A549 (cell line): ENCODE measurements around the gene MYO18B. TPM values are rescaled to one million over a fixed set of nuclear protein-coding genes. Genes with fewer than 3 reads are reported as not detected.

Experiments used
- ATAC-seq, 2 experiments: fragments of 200-7000 bp in 1 of 2; fragments of >200 bp in 1 of 2; cut with Nextera tagmentation in 1 of 2; cut with Tn5 transposase in 1 of 2; 3 replicates each; pipeline versions ENCODE4 v1.8.0 to v1.9.1; 2018 to 2020; ENCODE audit warnings: mild to moderate bottlenecking in 1 of 2, moderate library complexity in 1 of 2
- CTCF ChIA-PET: fragments of 300-600 bp; sonication (Branson Sonifier 250); formaldehyde crosslinking; extraction: SDS; loops from one replicate; lab custom pipeline; 2021; ENCODE audit warnings: antibody characterized with exemption, inconsistent platforms; lab: Yijun Ruan, JAX
- POLR2A ChIA-PET: fragments of 350-600 bp; formaldehyde crosslinking; extraction: SDS; loops from one replicate; lab custom pipeline; 2021; ENCODE audit warnings: antibody characterized with exemption, inconsistent platforms; lab: Yijun Ruan, JAX
- DNase-seq, 2 experiments: peaks; one replicate each; pipeline versions ENCODE4 v3.0.0 to v3.0.0-alpha.2; 2011 to 2016; ENCODE audit warnings: low read depth in 1 of 2, low spot score in 1 of 2
- FAIRE-seq: peaks from 2 replicates; lab custom pipeline; 2011; peaks lifted over from hg19 to GRCh38; lab: Jason Lieb, UNC
- H3K27ac ChIP-seq, 2 experiments: fragments of >200 bp; sonication (Bioruptor Twin); formaldehyde crosslinking; 3 replicates each; pipeline ENCODE4 v1.5.1; 2016 to 2017
- H3K4me1 ChIP-seq: fragments of >200 bp; sonication (Bioruptor Twin); formaldehyde crosslinking; 3 replicates; pipeline ENCODE4 v1.6.1; 2016
- H3K4me2 ChIP-seq: fragments of >200 bp; sonication (Bioruptor Twin); formaldehyde crosslinking; 3 replicates; pipeline ENCODE4 v1.6.1; 2016
- H3K4me3 ChIP-seq: fragments of >200 bp; sonication (Bioruptor Twin); formaldehyde crosslinking; 3 replicates; pipeline ENCODE4 v1.5.1; 2016
- H3K9me3 ChIP-seq: fragments of >200 bp; sonication (Bioruptor Twin); formaldehyde crosslinking; 3 replicates; pipeline ENCODE4 v1.6.1; 2016
- ATOH8 ChIP-seq: fragments of 250-450 bp; sonication (Bioruptor Pico); IDR thresholded peaks from 2 replicates; pipeline ENCODE4 v1.5.0; 2020; ENCODE audit warnings: low read depth, mild to moderate bottlenecking, moderate library complexity
- CBX2 ChIP-seq: fragments of 200-600 bp; sonication (generic); IDR thresholded peaks from 2 replicates; pipeline ENCODE4 v1.6.1; 2016; ENCODE audit warnings: low read depth, mild to moderate bottlenecking, borderline replicate concordance
- CEBPB ChIP-seq, 2 experiments: fragments of >200 bp in 1 of 2; sonication (Bioruptor Twin) in 1 of 2; formaldehyde crosslinking in 1 of 2; IDR thresholded peaks; 2 replicates each; pipeline ENCODE4 v1.6.1; 2012 to 2016
- CHD2 ChIP-seq: fragments of 150-350 bp; IDR thresholded peaks from 2 replicates; pipeline ENCODE4 v1.6.1; 2014; ENCODE audit warnings: low read length; ENCODE audit not compliant: partially characterized antibody
- EHMT2 ChIP-seq: fragments of 200-600 bp; sonication (generic); IDR thresholded peaks from 2 replicates; pipeline ENCODE4 v1.6.1; 2016; ENCODE audit warnings: antibody characterized with exemption, low read depth, mild to moderate bottlenecking, moderate library complexity
- ELK1 ChIP-seq: fragments of 150-350 bp; IDR thresholded peaks from 2 replicates; pipeline ENCODE4 v1.6.1; 2014; ENCODE audit warnings: low read depth, mild to moderate bottlenecking, low read length
- FOXS1 ChIP-seq: fragments of 250-450 bp; sonication (Bioruptor Pico); IDR thresholded peaks from 2 replicates; pipeline ENCODE4 v1.5.0; 2020; ENCODE audit warnings: mild to moderate bottlenecking, moderate library complexity
- HEYL ChIP-seq: fragments of 250-450 bp; sonication (Bioruptor Pico); IDR thresholded peaks from 2 replicates; pipeline ENCODE4 v1.8.0; 2021; ENCODE audit warnings: mild to moderate bottlenecking, moderate library complexity
- HOXB5 ChIP-seq: fragments of 250-450 bp; sonication (Bioruptor Pico); IDR thresholded peaks from 2 replicates; pipeline ENCODE4 v1.5.0; 2020; ENCODE audit warnings: mild to moderate bottlenecking, moderate library complexity
- JUNB ChIP-seq: fragments of >200 bp; sonication (Bioruptor Twin); formaldehyde crosslinking; IDR thresholded peaks from 2 replicates; pipeline ENCODE4 v1.6.1; 2016
- MAFK ChIP-seq: fragments of 450-650 bp; IDR thresholded peaks from 2 replicates; pipeline ENCODE4 v1.6.1; 2014; ENCODE audit not compliant: partially characterized antibody
- MAX ChIP-seq: IDR thresholded peaks from 2 replicates; pipeline ENCODE4 v1.6.1; 2012
- MAZ ChIP-seq: fragments of 150-350 bp; IDR thresholded peaks from 2 replicates; pipeline ENCODE4 v1.6.1; 2014; ENCODE audit warnings: antibody characterized with exemption, low read depth, low read length, borderline replicate concordance
- MYC ChIP-seq: IDR thresholded peaks from 2 replicates; pipeline ENCODE4 v1.6.1; 2012; ENCODE audit warnings: mild to moderate bottlenecking, inconsistent platforms, low read length, improper control_type of control experiment, borderline replicate concordance
- NR3C1 ChIP-seq: fragments of >200 bp; sonication (Bioruptor Twin); formaldehyde crosslinking; IDR thresholded peaks from 3 replicates; pipeline ENCODE4 v1.6.1; 2017
- POLR2A ChIP-seq: IDR thresholded peaks from 2 replicates; pipeline ENCODE4 v1.6.1; 2012; ENCODE audit warnings: mild to moderate bottlenecking, low read length
- RCOR1 ChIP-seq: fragments of 150-350 bp; IDR thresholded peaks from 2 replicates; pipeline ENCODE4 v1.6.1; 2014; ENCODE audit warnings: antibody characterized with exemption, low read length, low read depth
- RFX5 ChIP-seq: fragments of 450-650 bp; IDR thresholded peaks from 2 replicates; pipeline ENCODE4 v1.7.1; 2014; ENCODE audit warnings: antibody characterized with exemption, mild to moderate bottlenecking, moderate library complexity
- SMC3 ChIP-seq: fragments of >200 bp; sonication (Bioruptor Twin); formaldehyde crosslinking; IDR thresholded peaks from 3 replicates; pipeline ENCODE4 v1.6.1; 2018; ENCODE audit warnings: inconsistent platforms
- TFCP2L1 ChIP-seq: fragments of 250-450 bp; sonication (Bioruptor Pico); IDR thresholded peaks from 2 replicates; pipeline ENCODE4 v1.5.0; 2021; ENCODE audit warnings: mild to moderate bottlenecking
- WGBS: methylation state at CpG from one replicate; pipeline ENCODE4 v1.1.6; 2017; ENCODE audit errors: missing lambda C conversion rate; 5-methylcytosine and 5-hydroxymethylcytosine counted together
- polyA plus RNA-seq, 4 experiments: library from polyadenylated mRNA; depleted of rRNA in 3 of 4; stranded (reverse); fragments of >200 nt; fragmentation: RNase III in 1 of 4; extraction: RNeasy Plus Mini Kit Qiagen cat#74134 plus additional on column Dnase treatment in 1 of 4; gene quantifications; 2 replicates in 3 of 4; 3 replicates in 1 of 4; pipeline ENCODE4 v1.2.3, GENCODE V29; 2011 to 2017
- TF ChIP-seq, protein P1 (sequence below): fragments of 200-600 bp; sonication (generic); IDR thresholded peaks from 2 replicates; pipeline ENCODE4 v1.6.1; 2016; ENCODE audit warnings: antibody characterized with exemption, mild to moderate bottlenecking, moderate library complexity
- TF ChIP-seq, protein P2 (sequence below): fragments of 250-450 bp; sonication (Bioruptor Pico); IDR thresholded peaks from 2 replicates; pipeline ENCODE4 v1.5.0; 2021; ENCODE audit warnings: mild to moderate bottlenecking, moderate library complexity, borderline replicate concordance
- TF ChIP-seq, protein P3 (sequence below): fragments of >200 bp; sonication (Bioruptor Twin); formaldehyde crosslinking; IDR thresholded peaks from 2 replicates; pipeline ENCODE4 v1.6.1; 2016
- TF ChIP-seq, protein P4 (sequence below): fragments of >200 bp; sonication (Bioruptor Twin); formaldehyde crosslinking; IDR thresholded peaks from 3 replicates; pipeline ENCODE4 v1.6.1; 2016
- TF ChIP-seq, protein P5 (sequence below): fragments of >200 bp; sonication (Bioruptor Twin); formaldehyde crosslinking; IDR thresholded peaks from 3 replicates; pipeline ENCODE4 v1.5.1; 2016

Gene MYO18B
- polyA plus RNA-seq, 2 of the 4 experiments (the other 2 are of a cell fraction), result 0.01 TPM

DNA sequence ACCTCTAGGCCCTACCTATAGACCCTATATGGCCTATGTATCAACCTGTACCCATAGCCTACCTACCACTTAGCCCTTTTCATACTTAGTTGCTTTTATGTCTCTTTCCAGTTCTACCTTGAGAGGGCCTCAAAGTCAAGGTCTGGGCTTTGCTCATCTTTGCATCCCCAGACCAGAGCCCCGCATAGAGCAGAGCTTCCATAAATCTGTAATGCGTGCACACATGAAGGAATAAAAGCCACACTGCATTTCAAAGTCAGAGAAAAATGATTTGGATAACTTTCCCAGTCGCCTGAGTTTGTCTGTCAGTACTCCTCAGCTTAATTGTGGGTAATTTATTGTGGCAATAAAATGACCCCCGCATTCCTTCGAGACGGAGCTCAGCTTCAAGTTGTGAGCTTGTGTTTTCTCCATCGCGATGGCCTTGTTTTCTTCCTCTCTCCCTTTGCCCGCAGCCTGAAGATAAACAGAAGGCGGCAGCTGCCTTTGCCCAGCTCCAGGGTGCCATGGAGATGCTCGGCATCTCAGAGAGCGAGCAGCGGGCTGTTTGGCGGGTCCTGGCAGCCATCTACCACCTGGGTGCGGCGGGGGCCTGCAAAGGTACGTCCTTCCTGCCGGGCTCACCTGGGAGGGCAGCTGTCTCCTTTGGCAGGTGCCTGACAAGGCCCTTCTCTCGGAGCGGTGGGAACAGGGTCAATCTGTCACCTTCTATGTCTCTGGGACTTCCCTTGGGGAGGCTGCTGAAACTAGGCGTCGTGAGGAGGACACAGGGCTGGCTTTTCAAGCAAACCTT, 55.7 kb downstream of the MYO18B start:
- H3K4me3 ChIP-seq, result no peak overlapping the region
- TF ChIP-seq MYC (no peak), POLR2A (no peak), RFX5 (no peak), CEBPB (IDR thresholded peaks at IDR 0.05) (no peak), ATOH8 (CRISPR knock-in tag) (no peak), TFCP2L1 (CRISPR knock-in tag) (no peak), NR3C1 (no peak), JUNB (no peak), ELK1 (no peak), EHMT2 (no peak)
- TF ChIP-seq, protein P1, sequence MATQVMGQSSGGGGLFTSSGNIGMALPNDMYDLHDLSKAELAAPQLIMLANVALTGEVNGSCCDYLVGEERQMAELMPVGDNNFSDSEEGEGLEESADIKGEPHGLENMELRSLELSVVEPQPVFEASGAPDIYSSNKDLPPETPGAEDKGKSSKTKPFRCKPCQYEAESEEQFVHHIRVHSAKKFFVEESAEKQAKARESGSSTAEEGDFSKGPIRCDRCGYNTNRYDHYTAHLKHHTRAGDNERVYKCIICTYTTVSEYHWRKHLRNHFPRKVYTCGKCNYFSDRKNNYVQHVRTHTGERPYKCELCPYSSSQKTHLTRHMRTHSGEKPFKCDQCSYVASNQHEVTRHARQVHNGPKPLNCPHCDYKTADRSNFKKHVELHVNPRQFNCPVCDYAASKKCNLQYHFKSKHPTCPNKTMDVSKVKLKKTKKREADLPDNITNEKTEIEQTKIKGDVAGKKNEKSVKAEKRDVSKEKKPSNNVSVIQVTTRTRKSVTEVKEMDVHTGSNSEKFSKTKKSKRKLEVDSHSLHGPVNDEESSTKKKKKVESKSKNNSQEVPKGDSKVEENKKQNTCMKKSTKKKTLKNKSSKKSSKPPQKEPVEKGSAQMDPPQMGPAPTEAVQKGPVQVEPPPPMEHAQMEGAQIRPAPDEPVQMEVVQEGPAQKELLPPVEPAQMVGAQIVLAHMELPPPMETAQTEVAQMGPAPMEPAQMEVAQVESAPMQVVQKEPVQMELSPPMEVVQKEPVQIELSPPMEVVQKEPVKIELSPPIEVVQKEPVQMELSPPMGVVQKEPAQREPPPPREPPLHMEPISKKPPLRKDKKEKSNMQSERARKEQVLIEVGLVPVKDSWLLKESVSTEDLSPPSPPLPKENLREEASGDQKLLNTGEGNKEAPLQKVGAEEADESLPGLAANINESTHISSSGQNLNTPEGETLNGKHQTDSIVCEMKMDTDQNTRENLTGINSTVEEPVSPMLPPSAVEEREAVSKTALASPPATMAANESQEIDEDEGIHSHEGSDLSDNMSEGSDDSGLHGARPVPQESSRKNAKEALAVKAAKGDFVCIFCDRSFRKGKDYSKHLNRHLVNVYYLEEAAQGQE, result no peak
- TF ChIP-seq, protein P2, sequence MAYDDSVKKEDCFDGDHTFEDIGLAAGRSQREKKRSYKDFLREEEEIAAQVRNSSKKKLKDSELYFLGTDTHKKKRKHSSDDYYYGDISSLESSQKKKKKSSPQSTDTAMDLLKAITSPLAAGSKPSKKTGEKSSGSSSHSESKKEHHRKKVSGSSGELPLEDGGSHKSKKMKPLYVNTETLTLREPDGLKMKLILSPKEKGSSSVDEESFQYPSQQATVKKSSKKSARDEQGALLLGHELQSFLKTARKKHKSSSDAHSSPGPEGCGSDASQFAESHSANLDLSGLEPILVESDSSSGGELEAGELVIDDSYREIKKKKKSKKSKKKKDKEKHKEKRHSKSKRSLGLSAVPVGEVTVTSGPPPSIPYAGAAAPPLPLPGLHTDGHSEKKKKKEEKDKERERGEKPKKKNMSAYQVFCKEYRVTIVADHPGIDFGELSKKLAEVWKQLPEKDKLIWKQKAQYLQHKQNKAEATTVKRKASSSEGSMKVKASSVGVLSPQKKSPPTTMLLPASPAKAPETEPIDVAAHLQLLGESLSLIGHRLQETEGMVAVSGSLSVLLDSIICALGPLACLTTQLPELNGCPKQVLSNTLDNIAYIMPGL (CRISPR knock-in tag), result no peak
- TF ChIP-seq, protein P3, sequence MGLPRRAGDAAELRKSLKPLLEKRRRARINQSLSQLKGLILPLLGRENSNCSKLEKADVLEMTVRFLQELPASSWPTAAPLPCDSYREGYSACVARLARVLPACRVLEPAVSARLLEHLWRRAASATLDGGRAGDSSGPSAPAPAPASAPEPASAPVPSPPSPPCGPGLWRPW, result no peak
- WGBS, result 45% methylated on average over 12 of the region's 22 CpGs
- no peak overlapping the region for H3K27ac ChIP-seq
- H3K4me2 ChIP-seq, result no peak overlapping the region
- CTCF ChIA-PET, result interaction anchor here (0.8 kb wide), 1 partner anchor 19 kb away, joined by 3 read pairs; no protein-coding TSS in a partner anchor
- H3K9me3 ChIP-seq, result no peaks in the 10 kb centered on the region
- no peaks in the 10 kb centered on the region for H3K4me1 ChIP-seq
- FAIRE-seq, result no peak
- POLR2A ChIA-PET, result no interaction called here
- no peak for ATAC-seq
- DNase-seq, result no peak

GRCh38 chr22:25800766-25801165, 58.8 kb downstream of the MYO18B start:
- WGBS, result 32% methylated on average over 5 of the region's 5 CpGs
- ChIA-PET POLR2A (no interaction called here), CTCF (no interaction called here)
- TF ChIP-seq, protein P4, sequence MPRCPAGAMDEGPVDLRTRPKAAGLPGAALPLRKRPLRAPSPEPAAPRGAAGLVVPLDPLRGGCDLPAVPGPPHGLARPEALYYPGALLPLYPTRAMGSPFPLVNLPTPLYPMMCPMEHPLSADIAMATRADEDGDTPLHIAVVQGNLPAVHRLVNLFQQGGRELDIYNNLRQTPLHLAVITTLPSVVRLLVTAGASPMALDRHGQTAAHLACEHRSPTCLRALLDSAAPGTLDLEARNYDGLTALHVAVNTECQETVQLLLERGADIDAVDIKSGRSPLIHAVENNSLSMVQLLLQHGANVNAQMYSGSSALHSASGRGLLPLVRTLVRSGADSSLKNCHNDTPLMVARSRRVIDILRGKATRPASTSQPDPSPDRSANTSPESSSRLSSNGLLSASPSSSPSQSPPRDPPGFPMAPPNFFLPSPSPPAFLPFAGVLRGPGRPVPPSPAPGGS, result no peak
- TF ChIP-seq MAFK (no peak), CBX2 (no peak), HOXB5 (CRISPR knock-in tag) (no peak), RCOR1 (no peak), MAX (no peak), FOXS1 (CRISPR knock-in tag) (no peak), CHD2 (no peak), HEYL (CRISPR knock-in tag) (no peak), SMC3 (no peak), MAZ (no peak), TFCP2L1 (CRISPR knock-in tag) (no peak)
- TF ChIP-seq, protein P5, sequence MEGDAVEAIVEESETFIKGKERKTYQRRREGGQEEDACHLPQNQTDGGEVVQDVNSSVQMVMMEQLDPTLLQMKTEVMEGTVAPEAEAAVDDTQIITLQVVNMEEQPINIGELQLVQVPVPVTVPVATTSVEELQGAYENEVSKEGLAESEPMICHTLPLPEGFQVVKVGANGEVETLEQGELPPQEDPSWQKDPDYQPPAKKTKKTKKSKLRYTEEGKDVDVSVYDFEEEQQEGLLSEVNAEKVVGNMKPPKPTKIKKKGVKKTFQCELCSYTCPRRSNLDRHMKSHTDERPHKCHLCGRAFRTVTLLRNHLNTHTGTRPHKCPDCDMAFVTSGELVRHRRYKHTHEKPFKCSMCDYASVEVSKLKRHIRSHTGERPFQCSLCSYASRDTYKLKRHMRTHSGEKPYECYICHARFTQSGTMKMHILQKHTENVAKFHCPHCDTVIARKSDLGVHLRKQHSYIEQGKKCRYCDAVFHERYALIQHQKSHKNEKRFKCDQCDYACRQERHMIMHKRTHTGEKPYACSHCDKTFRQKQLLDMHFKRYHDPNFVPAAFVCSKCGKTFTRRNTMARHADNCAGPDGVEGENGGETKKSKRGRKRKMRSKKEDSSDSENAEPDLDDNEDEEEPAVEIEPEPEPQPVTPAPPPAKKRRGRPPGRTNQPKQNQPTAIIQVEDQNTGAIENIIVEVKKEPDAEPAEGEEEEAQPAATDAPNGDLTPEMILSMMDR, result no peak

More at GRCh38 chr22:25800766-25801165, 58.8 kb downstream of the MYO18B start:
- H3K4me2 ChIP-seq, result no peak overlapping the region
- H3K9me3 ChIP-seq, result no peaks in the 10 kb centered on the region
- ATAC-seq, result no peak
- no peak overlapping the region for H3K27ac ChIP-seq
- FAIRE-seq, result no peak
- DNase-seq, result no peak
- no peak overlapping the region for H3K4me3 ChIP-seq
- H3K4me1 ChIP-seq, result no peaks in the 10 kb centered on the region
